RKO (cell line): ENCODE results near the gene APP.

Experiments used
- DNase-seq: peaks from one replicate; pipeline ENCODE4 v3.0.0-alpha.2; 2016; ENCODE audit warnings: low spot score

The APP gene

GRCh38 chr21:26170471-26171257, at the start of gene APP:
APP (minus strand) TSS chr21:26170770; CDS start chr21:26170620, 150 bp downstream.
- peak; percentile 78 for DNase-seq

DNA sequence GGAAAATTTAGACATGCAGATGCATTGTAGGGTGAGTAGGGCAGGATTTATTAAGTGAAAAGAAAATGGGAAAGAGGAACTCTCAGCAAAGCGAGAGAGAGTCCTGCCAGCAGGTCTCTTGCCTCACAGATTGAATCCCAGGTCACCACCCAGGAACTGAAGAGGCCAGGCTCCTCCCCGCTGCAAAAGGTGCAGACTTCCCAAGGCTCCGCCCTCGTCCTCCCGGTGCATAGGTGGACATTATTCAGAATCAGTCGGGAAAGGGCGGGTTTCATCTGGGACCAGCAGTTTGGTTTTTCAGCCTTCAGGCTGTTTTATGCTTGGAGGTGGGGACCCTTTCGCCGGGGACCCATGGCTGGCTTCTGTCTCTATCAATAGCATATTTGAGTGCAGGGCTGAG, 41.6 kb upstream of the APP start:
- no peak for DNase-seq

DNA sequence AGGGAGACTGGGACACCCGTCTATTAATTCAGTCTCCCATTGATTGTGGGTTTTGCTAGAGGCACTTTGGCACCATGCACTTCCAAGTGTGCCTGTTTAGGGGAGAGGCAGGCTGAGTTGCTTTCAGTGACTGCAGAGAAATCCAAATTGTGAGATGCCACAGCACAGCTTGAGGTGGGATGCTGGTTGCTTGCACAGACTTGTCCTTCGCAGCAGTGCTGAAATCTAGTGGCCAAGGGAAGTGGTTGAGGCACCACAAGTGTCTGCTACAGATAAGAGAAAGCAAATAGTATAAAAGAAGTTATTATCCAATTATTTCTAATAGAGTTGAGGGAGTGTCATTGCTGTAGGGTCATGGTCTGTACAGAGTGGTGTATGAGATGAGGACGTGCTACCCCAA, 40.0 kb upstream of the APP start:
- DNase-seq, result no peak

DNA sequence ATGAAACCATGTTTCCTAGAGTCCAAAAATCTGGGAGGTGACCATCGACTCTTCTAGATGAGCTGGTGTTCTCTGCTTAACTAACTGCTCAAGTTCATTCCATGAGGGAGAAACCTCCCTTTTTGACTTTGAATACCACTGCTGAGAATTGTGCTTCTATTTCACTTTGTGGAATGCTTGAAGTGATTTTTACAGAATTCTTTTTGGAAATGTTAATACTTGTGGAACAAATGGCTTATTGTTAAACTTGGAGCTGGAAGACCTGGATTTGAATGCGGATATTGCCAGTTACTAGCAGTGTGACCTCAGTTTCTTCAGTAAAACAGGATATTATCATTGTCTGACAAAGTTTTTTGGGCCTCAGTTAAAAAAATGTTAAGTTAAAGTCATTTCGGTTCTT, 36.5 kb upstream of the APP start:
- DNase-seq, result no peak

- no peak for DNase-seq
Measured at GRCh38 chr21:26199456-26199855, 28.9 kb upstream of the APP start.

- DNase-seq, result no peak
Measured at GRCh38 chr21:26195708-26196107, 25.1 kb upstream of the APP start.

DNA sequence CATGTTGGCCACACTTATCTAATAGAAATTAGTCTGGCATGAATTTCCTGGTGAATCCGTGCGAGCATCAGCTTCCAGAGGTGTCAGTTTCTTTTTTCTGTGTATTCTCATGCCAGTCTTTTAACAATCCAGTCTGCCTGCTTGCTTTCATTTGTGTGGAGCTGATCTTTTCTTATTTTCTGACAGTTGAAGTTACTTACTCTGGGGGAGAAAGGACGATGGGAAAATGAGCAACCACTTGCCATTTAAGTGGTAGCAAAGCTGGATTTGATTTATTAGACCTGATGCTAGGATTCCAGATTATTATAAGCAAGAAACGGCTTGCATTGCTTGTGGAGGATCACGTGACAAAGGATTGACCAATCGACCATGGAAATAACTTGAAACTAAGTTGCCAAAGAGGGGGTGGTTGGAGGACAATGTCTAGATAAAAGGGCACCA, 24.3 kb upstream of the APP start:
- no peak for DNase-seq

DNA sequence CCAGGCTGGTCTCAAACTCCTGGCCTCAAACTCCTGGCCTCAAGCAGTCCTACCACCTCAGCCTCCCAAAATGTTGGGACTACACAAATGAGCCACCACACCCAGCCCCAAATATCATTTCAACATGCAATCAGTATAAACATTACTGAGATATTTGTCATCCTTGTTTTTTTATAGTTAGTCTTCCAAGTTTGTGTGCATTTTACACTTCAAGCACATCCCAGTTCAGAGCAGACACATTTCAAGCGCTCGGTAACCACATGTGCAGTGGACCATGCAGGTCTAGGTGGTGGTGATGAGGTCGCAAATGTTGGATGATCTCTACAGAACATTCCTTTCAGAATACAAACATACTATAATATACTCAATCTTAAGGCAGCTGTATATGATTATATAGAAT, 23.8 kb upstream of the APP start:
- no peak for DNase-seq

DNA sequence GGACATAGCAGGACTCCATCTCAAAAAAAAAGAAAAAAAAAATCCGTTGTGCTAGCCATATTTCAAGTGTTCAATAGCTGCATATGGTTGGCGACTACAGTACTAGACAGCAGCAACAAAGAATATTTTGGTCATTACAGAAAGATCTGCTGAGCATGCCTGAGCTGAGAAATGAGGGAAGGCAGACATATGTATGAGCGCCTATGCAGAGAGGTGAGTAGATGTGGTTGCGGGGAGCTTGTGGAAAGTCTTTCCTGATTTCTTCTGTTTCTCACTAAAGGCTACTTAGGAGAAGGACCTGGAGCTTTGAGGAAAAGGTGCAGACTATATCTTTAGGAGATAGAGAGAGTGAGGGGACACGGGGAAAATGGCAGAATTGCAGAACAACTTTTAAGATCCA, 21.0 kb upstream of the APP start:
- DNase-seq, result no peak

GRCh38 chr21:26188422-26188821, 17.9 kb upstream of the APP start:
- DNase-seq, result no peak

DNA sequence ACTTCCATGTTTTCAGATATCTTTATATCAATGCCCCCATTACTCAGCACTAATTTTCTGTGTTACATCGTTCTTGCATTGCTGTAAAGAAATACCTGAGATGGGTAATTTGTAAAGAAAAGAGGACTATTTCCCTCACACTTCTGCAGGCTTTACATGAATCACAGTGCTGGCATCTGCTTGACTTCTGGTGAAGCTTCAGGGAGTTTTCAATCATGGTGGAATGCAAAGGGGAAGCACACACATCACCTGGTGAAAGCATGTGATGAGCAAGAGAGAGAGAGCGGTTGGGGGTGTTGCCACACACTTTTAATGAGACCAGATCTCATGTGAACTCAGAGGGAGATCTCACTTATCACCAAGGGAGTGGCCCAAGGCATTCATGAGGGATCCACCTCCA, 14.9 kb upstream of the APP start:
- no peak for DNase-seq

- DNase-seq, result no peak
Measured at GRCh38 chr21:26185021-26185420, 14.5 kb upstream of the APP start.

GRCh38 chr21:26179501-26179900, 8.9 kb upstream of the APP start:
- DNase-seq, result no peak

GRCh38 chr21:26177746-26178426, 7.3 kb upstream of the APP start:
- DNase-seq, result no peak

DNA sequence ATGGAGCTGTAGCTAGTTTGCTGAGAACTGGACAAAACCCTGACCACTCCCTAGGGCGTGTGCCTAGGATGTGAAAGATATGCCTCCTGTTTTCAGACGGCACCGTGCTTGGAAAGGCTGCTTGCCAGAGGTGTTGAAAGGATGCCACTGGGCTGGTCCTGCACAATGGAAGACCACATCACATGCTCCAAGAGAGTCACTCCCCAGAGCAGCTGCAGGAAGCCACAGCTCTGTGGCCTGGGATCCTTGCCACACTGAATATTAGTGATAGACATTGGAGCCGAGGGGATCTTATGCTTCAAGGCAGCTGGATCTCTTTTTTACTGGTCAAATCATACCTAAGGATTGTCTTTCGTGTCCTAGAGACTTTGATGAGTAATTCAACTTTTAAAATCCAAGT, 6.6 kb upstream of the APP start:
- DNase-seq, result no peak

- no peak for DNase-seq
Measured at GRCh38 chr21:26171258-26172100, 909 bp upstream of the APP start.

DNA sequence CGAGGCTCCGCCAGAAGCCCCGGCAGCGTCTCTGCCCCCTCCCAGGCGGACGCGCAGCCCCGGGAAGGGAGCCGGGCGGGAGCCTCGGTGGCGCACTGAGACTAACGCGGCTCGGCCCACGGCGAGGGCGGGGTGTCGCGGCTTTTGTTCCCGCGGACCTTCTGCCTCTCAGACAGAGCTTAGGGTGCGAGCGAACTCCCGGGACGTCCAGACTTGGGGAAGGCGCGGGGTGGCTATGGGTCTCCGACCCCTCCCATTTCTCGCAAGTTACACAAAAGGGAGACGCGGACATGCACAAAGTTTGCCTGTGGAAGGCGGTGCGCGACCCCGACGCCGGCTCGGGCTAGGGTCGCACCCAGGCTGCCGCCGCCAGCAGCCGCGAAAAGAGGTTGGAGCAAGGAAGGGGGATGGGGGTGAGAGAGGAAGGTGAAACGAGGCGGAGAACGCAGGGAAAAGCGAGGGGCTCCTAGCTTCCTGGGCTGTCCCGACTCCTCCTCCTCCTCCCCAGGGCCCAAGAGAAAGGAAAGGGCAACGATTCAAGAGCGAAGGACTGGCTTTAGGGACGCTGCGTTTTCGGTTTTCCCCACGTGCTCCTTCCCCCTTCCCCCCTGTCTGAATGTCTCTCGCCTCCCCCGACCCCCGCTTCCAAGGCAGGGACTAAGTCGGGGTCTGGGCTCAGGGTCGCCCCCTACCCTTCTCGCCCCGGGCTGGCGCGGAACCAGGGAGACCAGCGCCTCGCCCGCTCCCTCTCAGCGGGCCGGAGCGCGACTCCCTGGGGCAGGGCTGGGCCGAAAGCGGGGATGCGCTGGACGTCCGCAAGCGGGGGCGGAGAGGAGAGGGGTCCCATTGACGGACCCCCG, 729 bp downstream of the APP start:
- peak; percentile 64 for DNase-seq

GRCh38 chr21:26169061-26169610, 1.4 kb downstream of the APP start:
- DNase-seq, result peak; percentile 81

GRCh38 chr21:26168371-26168770, 2.2 kb downstream of the APP start:
- DNase-seq, result no peak

GRCh38 chr21:26167593-26167992, 3.0 kb downstream of the APP start:
- no peak for DNase-seq

DNA sequence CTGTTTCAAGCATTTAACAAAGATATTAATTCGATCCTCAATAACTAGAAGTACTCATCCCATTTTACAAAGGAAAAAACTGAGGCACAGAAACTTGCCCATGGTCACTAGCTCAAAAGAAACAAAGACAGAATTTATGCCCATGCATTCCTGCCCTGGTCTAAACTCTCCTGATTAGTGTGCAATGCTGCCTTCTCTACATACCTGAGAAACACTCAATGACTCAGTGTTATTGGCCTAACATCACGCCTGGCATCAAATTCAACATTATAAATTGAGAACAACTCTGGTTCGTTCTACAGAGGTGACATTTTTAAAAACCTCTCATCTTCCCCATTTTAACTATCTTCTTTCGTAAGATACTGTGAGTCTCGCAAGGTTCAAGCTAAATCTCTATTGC, 5.2 kb downstream of the APP start:
- DNase-seq, result no peak

DNA sequence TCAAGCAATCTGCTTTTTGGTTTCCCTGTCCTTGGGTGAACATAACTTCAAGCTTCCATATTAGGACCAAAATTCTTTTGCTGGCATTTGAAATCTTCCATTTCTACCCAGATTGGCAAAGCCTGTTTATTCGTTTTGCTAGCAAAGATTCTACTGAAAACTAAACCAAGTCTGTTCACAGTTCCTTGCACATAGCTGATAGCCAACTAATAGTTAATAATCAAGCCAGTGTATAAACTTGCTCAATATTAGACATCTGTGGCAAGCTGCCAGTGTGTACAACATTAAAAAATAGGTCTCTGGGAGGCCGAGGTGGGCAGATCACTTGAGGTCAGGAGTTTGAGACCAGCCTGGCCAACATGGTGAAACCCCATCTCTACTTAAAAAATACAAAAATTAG, 6.3 kb downstream of the APP start:
- no peak for DNase-seq
